Osteocyte (in vitro differentiated cells): ENCODE data around the gene NGEF. TPM values are rescaled to one million over a fixed set of nuclear protein-coding genes. Genes with fewer than 3 reads are reported as not detected.
A peak's percentile ranks its signal among the peaks of the same experiment; 100 is the strongest.

Experiments
- DNase-seq: peaks from one replicate; pipeline ENCODE4 v3.0.0; 2021; ENCODE audit warnings: mixed read lengths; ENCODE audit not compliant: unreplicated experiment; ENCODE audit errors: extremely low spot score
- H3K27ac Mint-ChIP-seq: one replicate; pipeline ENCODE4 v1.8.0; 2021; ENCODE audit warnings: mild to moderate bottlenecking, mixed read lengths; ENCODE audit not compliant: unreplicated experiment
- H3K27me3 Mint-ChIP-seq: one replicate; pipeline ENCODE4 v1.8.0; 2021; ENCODE audit warnings: mixed read lengths; ENCODE audit not compliant: unreplicated experiment
- H3K36me3 Mint-ChIP-seq: one replicate; pipeline ENCODE4 v1.8.0; 2021; ENCODE audit warnings: mixed read lengths; ENCODE audit not compliant: unreplicated experiment
- H3K4me1 Mint-ChIP-seq: one replicate; pipeline ENCODE4 v1.8.0; 2021; ENCODE audit warnings: mixed read lengths; ENCODE audit not compliant: unreplicated experiment
- H3K4me3 Mint-ChIP-seq: one replicate; pipeline ENCODE4 v1.8.0; 2021; ENCODE audit warnings: mild to moderate bottlenecking, moderate library complexity, mixed read lengths; ENCODE audit not compliant: unreplicated experiment
- H3K9me3 Mint-ChIP-seq: one replicate; pipeline ENCODE4 v1.8.0; 2021; ENCODE audit warnings: mixed read lengths; ENCODE audit not compliant: unreplicated experiment
- total RNA-seq: library from RNA; stranded (reverse); gene quantifications from 2 replicates; pipeline ENCODE4 v1.2.1, GENCODE V29; 2021
- TF ChIP-seq, protein P1 (sequence below): fragments of 200-600 bp; sonication (generic); IDR thresholded peaks from 2 replicates; pipeline ENCODE4 v1.5.0; 2021; ENCODE audit warnings: antibody characterized with exemption, mild to moderate bottlenecking, moderate library complexity

Gene NGEF
- total RNA-seq, 1 donor from 2014 or later, result 0.27 TPM

GRCh38 chr2:232903989-232904388, 109.1 kb downstream of the NGEF start:
- TF ChIP-seq, protein P1, sequence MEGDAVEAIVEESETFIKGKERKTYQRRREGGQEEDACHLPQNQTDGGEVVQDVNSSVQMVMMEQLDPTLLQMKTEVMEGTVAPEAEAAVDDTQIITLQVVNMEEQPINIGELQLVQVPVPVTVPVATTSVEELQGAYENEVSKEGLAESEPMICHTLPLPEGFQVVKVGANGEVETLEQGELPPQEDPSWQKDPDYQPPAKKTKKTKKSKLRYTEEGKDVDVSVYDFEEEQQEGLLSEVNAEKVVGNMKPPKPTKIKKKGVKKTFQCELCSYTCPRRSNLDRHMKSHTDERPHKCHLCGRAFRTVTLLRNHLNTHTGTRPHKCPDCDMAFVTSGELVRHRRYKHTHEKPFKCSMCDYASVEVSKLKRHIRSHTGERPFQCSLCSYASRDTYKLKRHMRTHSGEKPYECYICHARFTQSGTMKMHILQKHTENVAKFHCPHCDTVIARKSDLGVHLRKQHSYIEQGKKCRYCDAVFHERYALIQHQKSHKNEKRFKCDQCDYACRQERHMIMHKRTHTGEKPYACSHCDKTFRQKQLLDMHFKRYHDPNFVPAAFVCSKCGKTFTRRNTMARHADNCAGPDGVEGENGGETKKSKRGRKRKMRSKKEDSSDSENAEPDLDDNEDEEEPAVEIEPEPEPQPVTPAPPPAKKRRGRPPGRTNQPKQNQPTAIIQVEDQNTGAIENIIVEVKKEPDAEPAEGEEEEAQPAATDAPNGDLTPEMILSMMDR, result no peak
- peaks cover 4% of the 10 kb centered on the region for H3K27me3 Mint-ChIP-seq
- no peaks in the 10 kb centered on the region for H3K9me3 Mint-ChIP-seq
- H3K36me3 Mint-ChIP-seq, result no peaks in the 10 kb centered on the region
- no peak for DNase-seq
- H3K4me3 Mint-ChIP-seq, result no peak overlapping the region
- H3K4me1 Mint-ChIP-seq, result peaks cover 10% of the 10 kb centered on the region
- H3K27ac Mint-ChIP-seq, result no peak overlapping the region

DNA sequence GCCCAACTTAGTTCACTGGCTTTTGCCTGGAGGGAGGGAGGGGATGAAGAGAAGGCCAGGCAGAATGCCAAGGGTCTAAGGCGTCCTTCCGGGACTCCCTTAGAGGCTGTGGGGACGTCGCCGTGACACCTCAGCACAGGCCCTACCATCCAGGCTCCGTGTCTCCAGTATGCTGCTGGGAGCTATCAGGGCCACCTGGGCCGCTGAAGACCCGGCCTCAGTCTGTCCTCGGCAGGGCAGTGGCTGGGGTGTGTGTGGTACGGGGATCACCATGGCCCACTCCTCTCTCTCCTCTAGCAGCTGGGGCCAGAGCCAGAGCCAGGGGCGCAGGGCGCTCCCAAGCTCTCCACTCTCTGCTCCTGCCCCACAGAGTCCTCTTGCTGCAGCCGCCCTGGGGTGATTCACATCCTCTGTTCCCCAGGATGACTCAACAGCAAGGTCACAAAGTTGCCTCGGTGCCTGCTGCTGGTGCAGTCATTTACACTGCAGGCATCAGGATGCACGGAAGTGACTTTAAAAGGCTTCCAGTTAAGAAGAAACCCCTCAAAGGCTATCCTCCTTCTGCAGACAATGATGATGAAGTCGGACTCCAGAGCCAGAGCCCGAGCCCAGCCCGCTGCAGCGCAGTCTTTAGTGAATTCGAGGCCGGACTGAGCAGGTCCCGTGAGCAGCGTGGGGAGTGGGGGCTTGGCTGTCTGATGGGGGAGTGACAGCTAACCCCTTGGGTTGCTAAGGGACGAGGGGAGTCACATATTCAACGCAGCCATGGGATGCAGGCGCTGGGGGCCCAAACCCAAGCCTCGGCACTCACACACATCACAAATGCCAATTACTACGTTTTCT, 111.1 kb downstream of the NGEF start:
- H3K27ac Mint-ChIP-seq, result peak overlapping the region; percentile 58
- H3K27me3 Mint-ChIP-seq, result no peaks in the 10 kb centered on the region
- TF ChIP-seq, protein P1, result no peak
- H3K4me1 Mint-ChIP-seq, result peaks cover 10% of the 10 kb centered on the region
- no peaks in the 10 kb centered on the region for H3K9me3 Mint-ChIP-seq
- no peaks in the 10 kb centered on the region for H3K36me3 Mint-ChIP-seq
- H3K4me3 Mint-ChIP-seq, result no peak overlapping the region
- DNase-seq, result no peak

- H3K9me3 Mint-ChIP-seq, result no peaks in the 10 kb centered on the region
- no peaks in the 10 kb centered on the region for H3K27me3 Mint-ChIP-seq
- TF ChIP-seq, protein P1, result no peak
- DNase-seq, result no peak
- H3K36me3 Mint-ChIP-seq, result no peaks in the 10 kb centered on the region
- H3K4me3 Mint-ChIP-seq, result no peak overlapping the region
- H3K4me1 Mint-ChIP-seq, result peaks cover 10% of the 10 kb centered on the region
- peak overlapping the region; percentile 27 for H3K27ac Mint-ChIP-seq
Observed at GRCh38 chr2:232900811-232901735, 112.0 kb downstream of the NGEF start.

DNA sequence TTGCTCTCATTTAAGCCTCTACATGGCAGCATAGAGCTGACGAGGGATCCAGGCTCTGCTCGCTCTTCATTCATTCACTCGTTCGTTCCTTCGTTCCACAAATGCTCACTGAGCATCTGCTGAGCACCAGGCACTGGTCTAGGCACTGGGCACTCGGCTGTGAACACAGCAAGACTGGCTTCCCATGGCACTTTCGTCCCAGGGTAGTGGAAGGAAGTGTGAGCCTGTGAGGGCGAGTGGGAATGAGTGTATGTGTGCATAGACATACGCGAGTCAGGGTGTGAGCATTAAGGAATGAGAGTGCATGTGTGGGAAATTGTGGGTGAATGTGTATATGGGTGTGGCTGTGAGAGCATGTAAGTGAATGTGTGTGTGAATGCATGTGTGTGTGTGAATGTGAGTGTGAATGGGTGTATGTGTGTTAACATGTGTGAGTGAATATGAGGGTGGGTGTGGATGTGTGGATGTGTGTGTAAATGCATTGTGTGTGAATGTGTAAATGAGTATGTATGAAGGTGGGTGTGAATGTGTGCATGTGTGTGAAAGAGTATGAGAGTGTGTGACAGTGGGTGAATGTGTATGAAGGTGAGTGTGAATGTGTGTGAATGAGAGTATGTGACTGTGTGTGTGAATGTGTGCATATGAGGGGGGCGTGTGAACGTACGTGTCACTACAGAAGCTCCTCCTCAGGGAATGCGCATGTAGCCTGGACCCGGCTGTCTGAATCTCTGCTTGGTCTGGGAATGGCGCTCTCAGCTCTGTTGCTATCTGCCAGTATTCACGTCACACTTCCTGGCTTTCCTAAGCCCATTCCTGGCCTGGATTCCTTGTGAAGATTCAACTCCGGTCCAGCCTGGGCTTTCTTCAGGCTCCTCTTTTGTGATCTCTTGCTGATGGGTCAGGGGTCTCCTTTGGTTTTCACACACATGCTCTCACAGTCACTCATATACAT, 114.2 kb downstream of the NGEF start:
- DNase-seq, result no peak
- Mint-ChIP-seq H3K9me3 (no peaks in the 10 kb centered on the region), H3K4me1 (peaks cover 10% of the 10 kb centered on the region)

More for the DNA sequence above, 114.2 kb downstream of the NGEF start:
- H3K27ac Mint-ChIP-seq, result no peak overlapping the region
- no peaks in the 10 kb centered on the region for H3K27me3 Mint-ChIP-seq
- no peaks in the 10 kb centered on the region for H3K36me3 Mint-ChIP-seq
- no peak overlapping the region for H3K4me3 Mint-ChIP-seq
- TF ChIP-seq, protein P1, result no peak
